Testis (tissue), 2 donors: Measurements from ENCODE around the gene BUB1B.

Experiments used
- POLR2A ChIP-seq: fragments of 450-650 bp; IDR thresholded peaks from one replicate; pipeline ENCODE4 v1.6.1; 2017; ENCODE audit warnings: antibody characterized with exemption, mild to moderate bottlenecking, moderate library complexity
- TF ChIP-seq, protein P1 (sequence below), 3 experiments: fragments of 450-650 bp in 2 of 3; fragments of 200-600 bp in 1 of 3; sonication (generic) in 1 of 3; IDR thresholded peaks; one replicate each; pipeline ENCODE4 v1.5.1; 2016 to 2019; ENCODE audit warnings: antibody characterized with exemption in 3 of 3, mild to moderate bottlenecking in 2 of 3, moderate library complexity in 1 of 3

DNA sequence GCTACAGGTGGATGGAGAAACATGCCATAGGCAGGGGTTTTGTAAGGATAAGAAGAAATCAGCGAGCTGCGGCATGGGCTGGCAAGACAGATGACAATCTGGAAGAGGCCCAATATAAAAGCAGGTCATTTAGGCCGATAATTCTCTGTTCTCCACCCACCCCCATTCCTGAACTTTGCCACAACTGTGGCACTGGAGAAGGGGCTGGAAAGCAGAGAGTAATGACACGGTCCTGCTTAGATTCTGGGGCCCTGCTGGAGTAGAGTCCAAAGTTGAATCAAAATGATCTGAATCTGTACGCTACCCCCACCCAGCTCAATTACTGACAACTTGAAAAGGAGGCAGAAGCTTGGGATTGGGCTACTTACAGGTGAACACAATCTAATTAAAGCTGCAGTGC, 18.4 kb upstream of the BUB1B start:
- TF ChIP-seq POLR2A = no peak
- TF ChIP-seq, protein P1, sequence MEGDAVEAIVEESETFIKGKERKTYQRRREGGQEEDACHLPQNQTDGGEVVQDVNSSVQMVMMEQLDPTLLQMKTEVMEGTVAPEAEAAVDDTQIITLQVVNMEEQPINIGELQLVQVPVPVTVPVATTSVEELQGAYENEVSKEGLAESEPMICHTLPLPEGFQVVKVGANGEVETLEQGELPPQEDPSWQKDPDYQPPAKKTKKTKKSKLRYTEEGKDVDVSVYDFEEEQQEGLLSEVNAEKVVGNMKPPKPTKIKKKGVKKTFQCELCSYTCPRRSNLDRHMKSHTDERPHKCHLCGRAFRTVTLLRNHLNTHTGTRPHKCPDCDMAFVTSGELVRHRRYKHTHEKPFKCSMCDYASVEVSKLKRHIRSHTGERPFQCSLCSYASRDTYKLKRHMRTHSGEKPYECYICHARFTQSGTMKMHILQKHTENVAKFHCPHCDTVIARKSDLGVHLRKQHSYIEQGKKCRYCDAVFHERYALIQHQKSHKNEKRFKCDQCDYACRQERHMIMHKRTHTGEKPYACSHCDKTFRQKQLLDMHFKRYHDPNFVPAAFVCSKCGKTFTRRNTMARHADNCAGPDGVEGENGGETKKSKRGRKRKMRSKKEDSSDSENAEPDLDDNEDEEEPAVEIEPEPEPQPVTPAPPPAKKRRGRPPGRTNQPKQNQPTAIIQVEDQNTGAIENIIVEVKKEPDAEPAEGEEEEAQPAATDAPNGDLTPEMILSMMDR (IDR thresholded peaks at IDR 0.05) = no peak
